G401.6 (cell line): ENCODE results near the gene GRIK4.
A peak's percentile ranks its signal among the peaks of the same experiment; 100 is the strongest.

Source experiments
- FAIRE-seq: peaks from 2 replicates; lab custom pipeline; 2012; peaks lifted over from hg19 to GRCh38; lab: Jason Lieb, UNC

Gene GRIK4

DNA sequence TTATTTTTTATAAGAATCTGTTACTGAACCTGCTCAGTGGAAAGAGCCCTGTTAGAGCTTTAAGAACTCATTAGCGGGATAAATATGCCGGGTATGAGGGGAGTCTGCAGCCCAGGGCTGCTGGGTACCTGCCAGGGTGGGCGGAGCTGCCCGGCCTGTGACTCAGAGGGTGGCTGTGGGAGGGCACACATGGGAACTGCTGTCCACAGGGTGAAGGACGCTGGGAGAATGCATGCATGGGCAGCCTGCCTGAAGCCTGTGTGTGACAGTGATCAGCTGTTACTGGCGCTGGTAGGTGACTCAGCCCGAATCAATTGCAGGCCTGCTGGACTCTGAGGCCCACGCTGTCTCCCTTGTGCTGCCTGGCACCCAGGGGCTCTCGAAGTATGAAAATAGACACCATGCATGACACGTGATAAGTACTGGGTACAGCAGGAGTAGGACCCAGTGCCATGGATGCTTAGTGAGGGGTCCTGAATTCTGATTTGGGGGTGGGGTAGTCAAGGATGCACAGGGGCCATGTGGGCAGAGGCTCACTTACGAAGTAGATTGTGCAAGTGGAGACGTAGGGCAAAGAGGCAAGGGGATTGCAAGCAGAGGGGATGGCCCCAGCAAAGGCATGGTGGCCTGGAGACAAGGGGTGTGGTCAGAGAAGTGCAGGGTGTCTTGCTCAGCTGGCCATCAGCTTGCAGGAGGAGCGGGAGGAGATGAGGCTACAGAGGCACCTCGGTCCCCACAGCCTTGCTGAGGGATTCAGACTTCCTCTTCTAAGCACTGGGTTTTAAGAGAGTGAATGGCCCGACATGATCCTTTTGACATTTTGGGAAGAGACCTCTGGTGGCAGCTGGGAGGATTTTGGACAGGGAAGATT lies 36.5 kb downstream of the GRIK4 start:
- FAIRE-seq: no peak

DNA sequence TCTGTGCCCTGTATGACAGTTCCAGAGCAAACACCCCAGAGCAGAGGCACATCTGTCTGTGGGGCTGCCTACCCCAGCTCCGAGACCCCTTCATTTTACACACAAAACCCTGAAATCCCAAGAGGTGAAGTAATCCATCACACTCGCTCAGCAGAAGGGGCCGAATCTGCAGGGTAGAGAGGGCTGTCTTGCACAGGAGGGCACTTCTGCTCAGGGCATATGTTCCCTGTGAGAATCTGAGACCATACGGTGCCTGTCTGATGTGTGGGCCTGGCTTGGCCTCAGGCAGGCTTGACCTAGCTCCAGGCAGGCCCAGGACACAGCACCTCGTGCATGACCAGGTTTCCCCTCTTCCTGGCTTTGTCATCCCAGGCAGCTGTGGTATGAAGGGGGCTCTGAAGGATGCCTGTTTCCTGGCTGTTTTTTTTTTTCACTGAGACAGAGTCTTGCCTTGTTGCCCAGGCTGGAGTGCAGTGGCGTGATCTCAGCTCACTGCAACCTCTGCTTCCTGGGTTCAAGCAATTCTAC lies 37.2 kb downstream of the GRIK4 start:
- FAIRE-seq: no peak

- no peak for FAIRE-seq
Observed at GRCh38 chr11:120549346-120549745, 37.8 kb downstream of the GRIK4 start.

DNA sequence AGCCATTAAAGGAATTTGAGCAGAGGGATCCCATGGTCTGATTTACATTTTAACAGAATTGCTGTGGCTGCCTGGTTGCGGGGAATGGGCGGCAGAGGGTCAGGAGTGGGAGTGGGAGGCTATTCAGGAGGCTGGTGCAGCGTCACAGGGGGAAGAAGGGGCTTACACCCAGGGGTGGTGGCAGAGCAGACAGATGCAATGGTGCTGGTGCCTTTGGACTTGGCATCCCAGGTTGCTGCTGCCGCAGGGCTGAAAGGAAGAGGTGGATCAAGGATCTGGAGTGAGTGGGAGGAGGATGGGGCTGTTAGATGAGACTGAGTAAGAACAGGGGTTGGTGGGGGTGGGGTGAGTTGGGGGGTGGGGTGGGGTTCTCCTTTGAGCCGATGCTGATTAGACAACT lies 38.5 kb downstream of the GRIK4 start:
- no peak for FAIRE-seq

- no peak for FAIRE-seq
Observed at GRCh38 chr11:120551191-120551590, 39.6 kb downstream of the GRIK4 start.

DNA sequence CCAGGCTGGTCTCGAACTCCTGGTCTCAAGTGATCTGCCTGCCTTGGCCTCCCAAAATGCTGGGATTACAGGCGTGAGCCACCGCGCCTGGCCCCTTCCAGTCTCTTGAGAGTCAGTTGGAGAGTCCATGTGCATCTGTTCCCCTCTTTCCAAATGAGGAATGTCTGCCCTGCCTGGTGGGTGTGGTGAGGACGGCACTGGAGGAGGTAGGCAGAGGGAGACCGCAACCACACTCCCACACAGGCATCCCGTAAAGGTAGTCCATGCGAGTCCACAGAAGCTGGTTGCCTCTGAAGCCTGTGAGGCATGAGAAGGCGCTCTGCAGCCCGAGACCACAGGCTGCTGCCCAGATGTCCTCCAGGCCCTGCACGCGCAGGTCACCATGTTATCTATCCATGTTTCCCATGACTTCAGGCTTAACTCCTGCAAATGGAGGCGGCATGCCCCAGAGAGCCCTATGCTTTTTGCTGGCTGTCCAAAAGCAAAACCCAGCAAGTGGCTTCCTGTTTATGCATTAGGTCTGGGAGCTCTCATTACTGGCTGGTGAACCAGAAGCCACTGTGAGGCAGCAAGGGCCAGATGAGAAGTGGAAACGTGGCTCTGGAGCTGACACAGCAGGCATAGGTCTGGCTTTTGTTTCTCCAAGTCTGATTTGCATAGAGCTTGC lies 43.4 kb downstream of the GRIK4 start:
- no peak for FAIRE-seq

- FAIRE-seq: no peak
Observed at GRCh38 chr11:120555433-120555773, 43.9 kb downstream of the GRIK4 start.

GRCh38 chr11:120556797-120557196 lies 45.2 kb downstream of the GRIK4 start:
- FAIRE-seq: no peak

GRCh38 chr11:120558744-120559431 lies 47.3 kb downstream of the GRIK4 start:
- no peak for FAIRE-seq

- no peak for FAIRE-seq
Observed at GRCh38 chr11:120561286-120561685, 49.7 kb downstream of the GRIK4 start.

- FAIRE-seq: no peak
Observed at GRCh38 chr11:120562806-120563425, 51.4 kb downstream of the GRIK4 start.

GRCh38 chr11:120563703-120564572 lies 52.4 kb downstream of the GRIK4 start:
- FAIRE-seq: no peak

- no peak for FAIRE-seq
Observed at GRCh38 chr11:120564573-120565311, 53.2 kb downstream of the GRIK4 start.

DNA sequence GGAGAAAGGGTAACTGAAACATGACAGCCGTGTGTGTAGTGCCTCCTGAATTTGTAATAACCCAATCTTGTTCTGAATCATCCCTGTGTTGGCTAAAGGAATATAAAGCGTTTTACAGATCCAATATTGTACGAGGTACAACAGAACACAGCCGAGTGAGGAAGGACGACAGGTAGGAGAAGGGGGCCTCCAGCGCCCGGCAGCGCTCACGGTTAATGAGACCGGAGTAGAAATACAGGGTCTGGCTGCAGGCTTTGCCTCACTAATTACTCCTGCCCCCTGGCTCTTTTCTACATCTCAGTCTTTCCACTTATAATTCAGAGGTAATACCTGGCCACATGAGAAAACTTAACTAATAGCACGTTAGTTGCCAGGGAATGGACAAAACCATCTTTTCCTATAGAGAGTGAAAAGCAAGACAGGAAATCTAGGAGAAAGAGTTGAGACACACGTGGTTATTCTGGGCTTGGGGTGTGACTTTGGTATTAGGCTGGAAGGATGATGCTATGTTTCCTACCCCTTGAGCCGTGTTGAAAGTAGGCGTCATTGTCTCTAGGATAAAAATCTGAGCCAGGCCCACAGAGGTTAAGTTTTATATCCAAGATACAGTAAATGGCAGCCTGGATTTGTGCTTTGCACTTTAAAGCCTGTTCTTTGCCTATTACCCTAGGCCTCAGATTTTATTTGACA lies 54.1 kb downstream of the GRIK4 start:
- FAIRE-seq: no peak

DNA sequence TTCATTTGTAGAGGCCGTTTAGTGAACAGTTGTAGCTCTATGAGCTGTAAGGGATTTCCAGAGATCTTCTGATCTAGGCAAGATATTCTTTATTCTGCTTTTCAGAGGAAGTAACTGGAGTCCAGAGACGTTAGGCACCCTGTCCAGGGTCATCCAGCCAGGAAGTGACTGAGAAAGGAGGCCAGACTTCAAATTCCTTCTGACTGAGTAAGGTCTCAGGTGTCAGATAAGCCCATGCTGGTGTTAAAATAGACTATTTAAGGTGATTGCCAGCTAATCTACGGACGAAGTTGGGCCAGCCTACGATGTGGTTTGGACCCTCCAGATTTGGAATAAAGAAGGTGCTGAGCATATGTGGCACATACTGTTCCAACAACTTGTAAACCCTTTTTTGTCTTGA lies 54.6 kb downstream of the GRIK4 start:
- FAIRE-seq: peak; percentile 73

DNA sequence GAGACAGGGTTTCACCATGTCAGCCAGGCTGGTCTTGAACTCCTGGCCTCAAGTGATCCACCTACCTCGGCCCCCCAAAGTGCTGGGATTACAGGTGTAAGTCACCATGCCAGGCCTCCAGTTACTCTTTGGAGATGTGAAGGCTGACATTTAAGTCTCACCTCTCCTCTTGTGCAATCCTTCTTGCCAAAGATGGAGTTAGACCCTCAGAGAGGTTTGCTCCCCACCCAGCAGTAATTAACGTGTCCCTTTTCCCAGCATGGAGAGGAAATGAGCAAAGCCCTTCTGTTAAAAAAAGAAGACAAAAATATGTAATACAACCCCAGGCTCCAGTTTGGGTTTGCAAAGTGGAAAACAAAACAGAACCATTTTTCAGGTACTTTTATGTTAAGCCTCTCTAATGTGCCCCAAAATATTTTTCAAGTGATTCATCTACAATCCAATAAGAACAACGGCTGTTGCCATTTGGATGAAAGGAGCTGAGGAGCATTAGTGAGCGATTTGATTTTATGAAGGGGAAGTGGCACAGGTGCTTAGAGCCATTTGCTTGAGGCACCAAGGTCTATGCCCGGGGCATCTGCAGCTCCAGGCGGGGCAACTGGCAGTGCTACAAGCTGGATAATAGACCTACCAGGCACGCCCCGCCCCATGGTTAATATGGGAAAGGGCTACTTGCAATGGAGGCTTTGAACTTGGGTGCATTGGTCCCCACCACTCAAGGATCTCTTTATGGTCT lies 57.2 kb downstream of the GRIK4 start:
- FAIRE-seq: peak; percentile 46

GRCh38 chr11:120569861-120570260 lies 58.3 kb downstream of the GRIK4 start:
- no peak for FAIRE-seq

GRCh38 chr11:120571476-120571875 lies 59.9 kb downstream of the GRIK4 start:
- FAIRE-seq: no peak

GRCh38 chr11:120573756-120574354 lies 62.3 kb downstream of the GRIK4 start:
- FAIRE-seq: no peak
